T-helper 2 cell (primary cell): ENCODE measurements around the gene NUSAP1.
A peak's percentile ranks its signal among the peaks of the same experiment; 100 is the strongest.
"Not testable (repeated sequence)": the region's sequence is repeated elsewhere in the genome, so short reads cannot be mapped to it uniquely, and the experiment has no call there.

ENCODE experiments used
- DNase-seq, 5 experiments: peaks; one replicate each; pipeline versions ENCODE4 v3.0.0 to v3.0.0-alpha.2; 2012 to 2022

The NUSAP1 gene

GRCh38 chr15:41333026-41333562 is 413 bp downstream of the NUSAP1 start:
- DNase-seq, result peak in 1 of 5 experiments; percentile 75

- DNase-seq, result peak in 1 of 5 experiments; percentile 16
Measured at GRCh38 chr15:41334293-41335120, 1.8 kb downstream of the NUSAP1 start.

- peak in 1 of 5 experiments; percentile 76 for DNase-seq
Measured at GRCh38 chr15:41336549-41336948, 3.9 kb downstream of the NUSAP1 start.

GRCh38 chr15:41337047-41337446 is 4.4 kb downstream of the NUSAP1 start:
- DNase-seq, result no peak

- DNase-seq, result no peak
Measured at GRCh38 chr15:41337631-41338522, 5.2 kb downstream of the NUSAP1 start.

- no peak for DNase-seq
Measured at GRCh38 chr15:41340189-41340695, 7.6 kb downstream of the NUSAP1 start.

GRCh38 chr15:41341519-41341918 is 8.8 kb downstream of the NUSAP1 start:
- no peak for DNase-seq

GRCh38 chr15:41347236-41347635 is 14.6 kb downstream of the NUSAP1 start:
- no peak for DNase-seq

- no peak for DNase-seq
Measured at GRCh38 chr15:41350057-41350717, 17.5 kb downstream of the NUSAP1 start.

- no peak for DNase-seq
Measured at GRCh38 chr15:41354371-41354770, 21.7 kb downstream of the NUSAP1 start.

- no peak for DNase-seq
Measured at GRCh38 chr15:41367418-41367817, 34.7 kb downstream of the NUSAP1 start.

GRCh38 chr15:41377978-41378377 is 45.3 kb downstream of the NUSAP1 start:
- DNase-seq, result no peak

- not testable (repeated sequence) for DNase-seq
Measured at GRCh38 chr15:41383974-41384749, 51.5 kb downstream of the NUSAP1 start.

GRCh38 chr15:41387646-41388045 is 55.0 kb downstream of the NUSAP1 start:
- no peak for DNase-seq

- DNase-seq, result no peak
Measured at GRCh38 chr15:41392659-41393058, 60.0 kb downstream of the NUSAP1 start.

- no peak for DNase-seq
Measured at GRCh38 chr15:41394924-41395323, 62.2 kb downstream of the NUSAP1 start.

- DNase-seq, result no peak
Measured at GRCh38 chr15:41396111-41396510, 63.4 kb downstream of the NUSAP1 start.

GRCh38 chr15:41401904-41402267 is 69.2 kb downstream of the NUSAP1 start:
- no peak for DNase-seq

- no peak for DNase-seq
Measured at GRCh38 chr15:41407341-41407740, 74.7 kb downstream of the NUSAP1 start.

GRCh38 chr15:41408234-41408641 is 75.6 kb downstream of the NUSAP1 start:
- DNase-seq, result no peak

- no peak for DNase-seq
Measured at GRCh38 chr15:41411031-41411430, 78.3 kb downstream of the NUSAP1 start.

- no peak for DNase-seq
Measured at GRCh38 chr15:41411441-41411840, 78.8 kb downstream of the NUSAP1 start.
